HG02840 (cell line): ENCODE data around the gene ECI2.

ENCODE experiments used
- ATAC-seq: cut with Tn5 transposase; IDR thresholded peaks from one replicate; pipeline ENCODE4 v1.9.1; 2021; ENCODE audit warnings: mild to moderate bottlenecking, moderate library complexity, moderate number of reproducible peaks; ENCODE audit not compliant: unreplicated experiment, low FRiP score

Gene ECI2

GRCh38 chr6:4134841-4135664 lies at the start of gene ECI2:
TSS of gene ECI2 (minus strand) at chr6:4135575. CDS start at chr6:4135560, 15 bp downstream.
- peak; percentile 44 for ATAC-seq

- no peak for ATAC-seq
These were observed 45.4 kb upstream of the ECI2 start for GRCh38 chr6:4180652-4181255.

GRCh38 chr6:4179960-4180651 lies 44.7 kb upstream of the ECI2 start:
- ATAC-seq, result no peak

GRCh38 chr6:4178737-4179333 lies 43.5 kb upstream of the ECI2 start:
- no peak for ATAC-seq

GRCh38 chr6:4176907-4177306 lies 41.5 kb upstream of the ECI2 start:
- ATAC-seq, result no peak

- ATAC-seq, result no peak
These were observed 38.7 kb upstream of the ECI2 start for GRCh38 chr6:4174042-4174441.

GRCh38 chr6:4172368-4172767 lies 37.0 kb upstream of the ECI2 start:
- no peak for ATAC-seq

GRCh38 chr6:4170297-4170696 lies 34.9 kb upstream of the ECI2 start:
- ATAC-seq, result no peak

GRCh38 chr6:4169028-4169789 lies 33.8 kb upstream of the ECI2 start:
- ATAC-seq, result no peak

GRCh38 chr6:4167833-4168232 lies 32.5 kb upstream of the ECI2 start:
- no peak for ATAC-seq

GRCh38 chr6:4167123-4167522 lies 31.7 kb upstream of the ECI2 start:
- no peak for ATAC-seq

- no peak for ATAC-seq
These were observed 29.1 kb upstream of the ECI2 start for GRCh38 chr6:4164456-4164855.

GRCh38 chr6:4164117-4164442 lies 28.7 kb upstream of the ECI2 start:
- ATAC-seq, result no peak

GRCh38 chr6:4163408-4164116 lies 28.2 kb upstream of the ECI2 start:
- no peak for ATAC-seq

- ATAC-seq, result no peak
These were observed 27.0 kb upstream of the ECI2 start for GRCh38 chr6:4162370-4162769.

GRCh38 chr6:4159491-4159890 lies 24.1 kb upstream of the ECI2 start:
- ATAC-seq, result no peak

GRCh38 chr6:4157506-4157905 lies 22.1 kb upstream of the ECI2 start:
- no peak for ATAC-seq

GRCh38 chr6:4155848-4156466 lies 20.6 kb upstream of the ECI2 start:
- ATAC-seq, result no peak

GRCh38 chr6:4153514-4153985 lies 18.2 kb upstream of the ECI2 start:
- ATAC-seq, result no peak
